Measurements from ENCODE around the gene CD48. TPM values are rescaled to one million over a fixed set of nuclear protein-coding genes. Genes with fewer than 3 reads are reported as not detected.

CD48 gene
- polyA plus RNA-seq, 1 donor (not counting 4 experiments of a cell fraction or from before 2014, with no cell fraction given), result 0.07 TPM

- no peak for FAIRE-seq
- peak overlapping the region; percentile 59 for H3K9ac ChIP-seq (ENCODE audit: control insufficient read depth, extremely low read depth, insufficient read depth, low read length)
- TF ChIP-seq CTCF (optimal IDR thresholded peaks at IDR 0.05 in 1 of 3, IDR thresholded peaks at IDR 0.05 in 1 of 3, conservative IDR thresholded peaks at IDR 0.05 in 1 of 3; ENCODE audit: extremely low read depth in 1 of 3, insufficient read depth in 2 of 3, low read length in 3 of 3) (no peak), EZH2 (IDR thresholded peaks at IDR 0.05; ENCODE audit: low read length) (no peak)
- H3K27ac ChIP-seq (ENCODE audit: control insufficient read depth, insufficient read depth, low read length), result peak overlapping the region; percentile 66
- dilution Hi-C loops (cut with MboI; ENCODE audit: extremely low pct_ligation_motif_present, low sequenced_read_pairs), result no loop called here
- H4K20me1 ChIP-seq (ENCODE audit: control insufficient read depth, extremely low read depth, insufficient read depth, low read length), result no peaks in the 10 kb centered on the region
- H3K27me3 ChIP-seq (ENCODE audit: control insufficient read depth, extremely low read depth, insufficient read depth, low read length), result no peaks in the 10 kb centered on the region
- H3K79me2 ChIP-seq (ENCODE audit: control insufficient read depth, insufficient read depth, low read length), result no peaks in the 10 kb centered on the region
- H3K9me3 ChIP-seq (ENCODE audit: control insufficient read depth, low read depth, low read length), result no peaks in the 10 kb centered on the region
- H2AFZ ChIP-seq (ENCODE audit: control insufficient read depth, low read length), result no peak overlapping the region
- peaks cover 4% of the 10 kb centered on the region for H3K9me1 ChIP-seq (ENCODE audit: control insufficient read depth, extremely low read depth, insufficient read depth, low read length)
- H3K4me1 ChIP-seq (ENCODE audit: control insufficient read depth, extremely low read depth, insufficient read depth, low read length), result peaks cover 35% of the 10 kb centered on the region
- H3K36me3 ChIP-seq (ENCODE audit: control insufficient read depth in 2 of 2, extremely low read depth in 1 of 2, insufficient read depth in 2 of 2, low read length in 2 of 2), result no peaks in the 10 kb centered on the region
- no peak overlapping the region for H3K4me3 ChIP-seq (ENCODE audit: control insufficient read depth in 2 of 3, extremely low read depth in 1 of 3, insufficient read depth in 2 of 3, low read depth in 1 of 3, low read length in 3 of 3)
- no peak for DNase-seq (ENCODE audit: low read depth, low spot score)
- peak overlapping the region; percentile 71 for H3K4me2 ChIP-seq (ENCODE audit: control insufficient read depth, extremely low read depth, insufficient read depth, low read depth, low read length)
Measured at GRCh38 chr1:160726114-160726497, 14.5 kb upstream of the CD48 start.

GRCh38 chr1:160724465-160725242 is 13.0 kb upstream of the CD48 start:
- Histone ChIP-seq H3K79me2 (ENCODE audit: control insufficient read depth, insufficient read depth, low read length) (no peaks in the 10 kb centered on the region), H3K4me2 (ENCODE audit: control insufficient read depth, extremely low read depth, insufficient read depth, low read depth, low read length) (peak overlapping the region; percentile 4), H3K27me3 (ENCODE audit: control insufficient read depth, extremely low read depth, insufficient read depth, low read length) (no peaks in the 10 kb centered on the region), H3K4me3 (ENCODE audit: control insufficient read depth in 2 of 3, extremely low read depth in 1 of 3, insufficient read depth in 2 of 3, low read depth in 1 of 3, low read length in 3 of 3) (no peak overlapping the region), H3K9me1 (ENCODE audit: control insufficient read depth, extremely low read depth, insufficient read depth, low read length) (peaks cover 4% of the 10 kb centered on the region), H3K9ac (ENCODE audit: control insufficient read depth, extremely low read depth, insufficient read depth, low read length) (no peak overlapping the region), H3K27ac (ENCODE audit: control insufficient read depth, insufficient read depth, low read length) (no peak overlapping the region), H3K4me1 (ENCODE audit: control insufficient read depth, extremely low read depth, insufficient read depth, low read length) (peaks cover 39% of the 10 kb centered on the region), H2AFZ (ENCODE audit: control insufficient read depth, low read length) (no peak overlapping the region), H4K20me1 (ENCODE audit: control insufficient read depth, extremely low read depth, insufficient read depth, low read length) (no peaks in the 10 kb centered on the region), H3K9me3 (ENCODE audit: control insufficient read depth, low read depth, low read length) (no peaks in the 10 kb centered on the region), H3K36me3 (ENCODE audit: control insufficient read depth in 2 of 2, extremely low read depth in 1 of 2, insufficient read depth in 2 of 2, low read length in 2 of 2) (no peaks in the 10 kb centered on the region)
- dilution Hi-C loops (cut with MboI; ENCODE audit: extremely low pct_ligation_motif_present, low sequenced_read_pairs), result no loop called here
- DNase-seq (ENCODE audit: low read depth, low spot score) (no peak), FAIRE-seq (peak; percentile 34)
- no peak for TF ChIP-seq CTCF (optimal IDR thresholded peaks at IDR 0.05 in 1 of 3, IDR thresholded peaks at IDR 0.05 in 1 of 3, conservative IDR thresholded peaks at IDR 0.05 in 1 of 3; ENCODE audit: extremely low read depth in 1 of 3, insufficient read depth in 2 of 3, low read length in 3 of 3)
- no peak for TF ChIP-seq EZH2 (IDR thresholded peaks at IDR 0.05; ENCODE audit: low read length)

Measured in keratinocyte (primary cell).